ENCODE measurements around the gene SURF2. TPM values are rescaled to one million over a fixed set of nuclear protein-coding genes. Genes with fewer than 3 reads are reported as not detected.
"Not testable (repeated sequence)": the region's sequence is repeated elsewhere in the genome, so short reads cannot be mapped to it uniquely, and the experiment has no call there.

SURF2 gene
- total RNA-seq, 3 donors from 2014 or later: 48.0 to 64.1 (median 57.9) TPM

GRCh38 chr9:133386338-133386737 is 30.0 kb downstream of the SURF2 start:
- Mint-ChIP-seq H3K36me3 (ENCODE audit: insufficient read depth) (no peaks in the 10 kb centered on the region), H3K9me3 (no peaks in the 10 kb centered on the region), H3K27me3 (ENCODE audit: low read depth) (peaks cover 2% of the 10 kb centered on the region), H3K4me1 (ENCODE audit: low read depth) (no peaks in the 10 kb centered on the region), H3K4me3 (no peak overlapping the region)
- DNase-seq (no peak), ATAC-seq (no peak)

GRCh38 chr9:133387680-133388079 is 31.3 kb downstream of the SURF2 start:
- Mint-ChIP-seq H3K27me3 (ENCODE audit: low read depth) (peaks cover 2% of the 10 kb centered on the region), H3K4me1 (ENCODE audit: low read depth) (no peaks in the 10 kb centered on the region)
- ATAC-seq: no peak

GRCh38 chr9:133389025-133389557 is 32.7 kb downstream of the SURF2 start:
- Mint-ChIP-seq H3K27me3 (ENCODE audit: low read depth) (peaks cover 2% of the 10 kb centered on the region), H3K4me3 (no peak overlapping the region), H3K36me3 (ENCODE audit: insufficient read depth) (no peaks in the 10 kb centered on the region), H3K9me3 (no peaks in the 10 kb centered on the region), H3K4me1 (ENCODE audit: low read depth) (no peaks in the 10 kb centered on the region)
- ATAC-seq (no peak), DNase-seq (no peak)

More at GRCh38 chr9:133387680-133388079, 31.3 kb downstream of the SURF2 start:
- Mint-ChIP-seq H3K4me3 (no peak overlapping the region), H3K36me3 (ENCODE audit: insufficient read depth) (no peaks in the 10 kb centered on the region), H3K9me3 (no peaks in the 10 kb centered on the region)
- DNase-seq: no peak

- DNase-seq (no peak), ATAC-seq (no peak)
- Mint-ChIP-seq H3K36me3 (ENCODE audit: insufficient read depth) (no peaks in the 10 kb centered on the region), H3K9me3 (no peaks in the 10 kb centered on the region), H3K4me1 (ENCODE audit: low read depth) (no peaks in the 10 kb centered on the region), H3K4me3 (no peak overlapping the region), H3K27me3 (ENCODE audit: low read depth) (peaks cover 5% of the 10 kb centered on the region)
Measured at GRCh38 chr9:133389562-133389961, 33.2 kb downstream of the SURF2 start.

- Mint-ChIP-seq H3K36me3 (ENCODE audit: insufficient read depth) (no peaks in the 10 kb centered on the region), H3K27me3 (ENCODE audit: low read depth) (peaks cover 7% of the 10 kb centered on the region), H3K4me3 (no peak overlapping the region), H3K4me1 (ENCODE audit: low read depth) (no peaks in the 10 kb centered on the region), H3K9me3 (no peaks in the 10 kb centered on the region)
- ATAC-seq (no peak), DNase-seq (no peak)
Measured at GRCh38 chr9:133390713-133391112, 34.4 kb downstream of the SURF2 start.

- H3K4me3 Mint-ChIP-seq; H3K4me1 Mint-ChIP-seq (ENCODE audit: low read depth); ATAC-seq; H3K27me3 Mint-ChIP-seq (ENCODE audit: low read depth); H3K36me3 Mint-ChIP-seq (ENCODE audit: insufficient read depth); H3K9me3 Mint-ChIP-seq; DNase-seq: not testable (repeated sequence)
Measured at GRCh38 chr9:133391449-133391848, 35.1 kb downstream of the SURF2 start.

- not testable (repeated sequence) for H3K36me3 Mint-ChIP-seq (ENCODE audit: insufficient read depth); H3K27me3 Mint-ChIP-seq (ENCODE audit: low read depth); H3K4me3 Mint-ChIP-seq; H3K4me1 Mint-ChIP-seq (ENCODE audit: low read depth); DNase-seq; H3K9me3 Mint-ChIP-seq; ATAC-seq
Measured at GRCh38 chr9:133392308-133392707, 36.0 kb downstream of the SURF2 start.

- H3K4me3 Mint-ChIP-seq: no peak overlapping the region
- H3K9me3 Mint-ChIP-seq: no peaks in the 10 kb centered on the region
- no peaks in the 10 kb centered on the region for H3K36me3 Mint-ChIP-seq (ENCODE audit: insufficient read depth)
- ATAC-seq: no peak
- H3K27me3 Mint-ChIP-seq (ENCODE audit: low read depth): peaks cover 7% of the 10 kb centered on the region
- no peak for DNase-seq
- no peaks in the 10 kb centered on the region for H3K4me1 Mint-ChIP-seq (ENCODE audit: low read depth)
Measured at GRCh38 chr9:133393399-133393798, 37.0 kb downstream of the SURF2 start.

- Mint-ChIP-seq H3K4me3 (no peak overlapping the region), H3K27me3 (ENCODE audit: low read depth) (peaks cover 6% of the 10 kb centered on the region), H3K9me3 (no peaks in the 10 kb centered on the region), H3K36me3 (ENCODE audit: insufficient read depth) (no peaks in the 10 kb centered on the region), H3K4me1 (ENCODE audit: low read depth) (no peaks in the 10 kb centered on the region)
- DNase-seq (no peak), ATAC-seq (no peak)
Measured at GRCh38 chr9:133394687-133395271, 38.4 kb downstream of the SURF2 start.

GRCh38 chr9:133396952-133397351 is 40.6 kb downstream of the SURF2 start:
- DNase-seq (no peak), ATAC-seq (no peak)
- Mint-ChIP-seq H3K4me1 (ENCODE audit: low read depth) (no peaks in the 10 kb centered on the region), H3K36me3 (ENCODE audit: insufficient read depth) (no peaks in the 10 kb centered on the region), H3K4me3 (no peak overlapping the region), H3K9me3 (no peaks in the 10 kb centered on the region), H3K27me3 (ENCODE audit: low read depth) (peaks cover 5% of the 10 kb centered on the region)

GRCh38 chr9:133397370-133397769 is 41.0 kb downstream of the SURF2 start:
- H3K36me3 Mint-ChIP-seq (ENCODE audit: insufficient read depth): no peaks in the 10 kb centered on the region
- no peaks in the 10 kb centered on the region for H3K4me1 Mint-ChIP-seq (ENCODE audit: low read depth)
- ATAC-seq: no peak
- H3K27me3 Mint-ChIP-seq (ENCODE audit: low read depth): peaks cover 5% of the 10 kb centered on the region
- no peak overlapping the region for H3K4me3 Mint-ChIP-seq
- no peak for DNase-seq
- no peaks in the 10 kb centered on the region for H3K9me3 Mint-ChIP-seq

GRCh38 chr9:133397895-133398294 is 41.5 kb downstream of the SURF2 start:
- Mint-ChIP-seq H3K9me3 (no peaks in the 10 kb centered on the region), H3K4me1 (ENCODE audit: low read depth) (no peaks in the 10 kb centered on the region), H3K36me3 (ENCODE audit: insufficient read depth) (no peaks in the 10 kb centered on the region), H3K4me3 (no peak overlapping the region), H3K27me3 (ENCODE audit: low read depth) (peaks cover 5% of the 10 kb centered on the region)
- no peak for ATAC-seq
- no peak for DNase-seq

GRCh38 chr9:133400292-133400691 is 43.9 kb downstream of the SURF2 start:
- H3K9me3 Mint-ChIP-seq: no peaks in the 10 kb centered on the region
- no peak for DNase-seq
- peaks cover under 1% of the 10 kb centered on the region for H3K36me3 Mint-ChIP-seq (ENCODE audit: insufficient read depth)
- no peak for ATAC-seq
- no peaks in the 10 kb centered on the region for H3K4me1 Mint-ChIP-seq (ENCODE audit: low read depth)
- no peaks in the 10 kb centered on the region for H3K27me3 Mint-ChIP-seq (ENCODE audit: low read depth)
- H3K4me3 Mint-ChIP-seq: no peak overlapping the region

- H3K36me3 Mint-ChIP-seq (ENCODE audit: insufficient read depth): peaks cover 9% of the 10 kb centered on the region
- H3K4me3 Mint-ChIP-seq: no peak overlapping the region
- H3K27me3 Mint-ChIP-seq (ENCODE audit: low read depth): no peaks in the 10 kb centered on the region
- no peak for DNase-seq
- H3K9me3 Mint-ChIP-seq: no peaks in the 10 kb centered on the region
- H3K4me1 Mint-ChIP-seq (ENCODE audit: low read depth): no peaks in the 10 kb centered on the region
- no peak for ATAC-seq
Measured at GRCh38 chr9:133401588-133401987, 45.2 kb downstream of the SURF2 start.

- ATAC-seq: no peak
- H3K4me3 Mint-ChIP-seq: no peak overlapping the region
- no peaks in the 10 kb centered on the region for H3K9me3 Mint-ChIP-seq
- H3K4me1 Mint-ChIP-seq (ENCODE audit: low read depth): peaks cover 8% of the 10 kb centered on the region
- DNase-seq: no peak
- H3K36me3 Mint-ChIP-seq (ENCODE audit: insufficient read depth): peaks cover 17% of the 10 kb centered on the region
- H3K27me3 Mint-ChIP-seq (ENCODE audit: low read depth): no peaks in the 10 kb centered on the region
Measured at GRCh38 chr9:133402689-133403088, 46.3 kb downstream of the SURF2 start.

All from activated T-cell treated with anti-CD3 and anti-CD28 coated beads, Interleukin-2, amount 50 U/mL, for 4 hours (primary cell).